Osteocyte (in vitro differentiated cells): ENCODE data around the gene NDRG2. TPM values are rescaled to one million over a fixed set of nuclear protein-coding genes. Genes with fewer than 3 reads are reported as not detected.

Experiments used
- DNase-seq: peaks from one replicate; pipeline ENCODE4 v3.0.0; 2021; ENCODE audit warnings: mixed read lengths; ENCODE audit not compliant: unreplicated experiment; ENCODE audit errors: extremely low spot score
- H3K27ac Mint-ChIP-seq: one replicate; pipeline ENCODE4 v1.8.0; 2021; ENCODE audit warnings: mild to moderate bottlenecking, mixed read lengths; ENCODE audit not compliant: unreplicated experiment
- H3K27me3 Mint-ChIP-seq: one replicate; pipeline ENCODE4 v1.8.0; 2021; ENCODE audit warnings: mixed read lengths; ENCODE audit not compliant: unreplicated experiment
- H3K36me3 Mint-ChIP-seq: one replicate; pipeline ENCODE4 v1.8.0; 2021; ENCODE audit warnings: mixed read lengths; ENCODE audit not compliant: unreplicated experiment
- H3K4me1 Mint-ChIP-seq: one replicate; pipeline ENCODE4 v1.8.0; 2021; ENCODE audit warnings: mixed read lengths; ENCODE audit not compliant: unreplicated experiment
- H3K4me3 Mint-ChIP-seq: one replicate; pipeline ENCODE4 v1.8.0; 2021; ENCODE audit warnings: mild to moderate bottlenecking, moderate library complexity, mixed read lengths; ENCODE audit not compliant: unreplicated experiment
- H3K9me3 Mint-ChIP-seq: one replicate; pipeline ENCODE4 v1.8.0; 2021; ENCODE audit warnings: mixed read lengths; ENCODE audit not compliant: unreplicated experiment
- total RNA-seq: library from RNA; stranded (reverse); gene quantifications from 2 replicates; pipeline ENCODE4 v1.2.1, GENCODE V29; 2021
- TF ChIP-seq, protein P1 (sequence below): fragments of 200-600 bp; sonication (generic); IDR thresholded peaks from 2 replicates; pipeline ENCODE4 v1.5.0; 2021; ENCODE audit warnings: antibody characterized with exemption, mild to moderate bottlenecking, moderate library complexity

Gene NDRG2
- total RNA-seq, 1 donor from 2014 or later = 8.6 TPM

DNA sequence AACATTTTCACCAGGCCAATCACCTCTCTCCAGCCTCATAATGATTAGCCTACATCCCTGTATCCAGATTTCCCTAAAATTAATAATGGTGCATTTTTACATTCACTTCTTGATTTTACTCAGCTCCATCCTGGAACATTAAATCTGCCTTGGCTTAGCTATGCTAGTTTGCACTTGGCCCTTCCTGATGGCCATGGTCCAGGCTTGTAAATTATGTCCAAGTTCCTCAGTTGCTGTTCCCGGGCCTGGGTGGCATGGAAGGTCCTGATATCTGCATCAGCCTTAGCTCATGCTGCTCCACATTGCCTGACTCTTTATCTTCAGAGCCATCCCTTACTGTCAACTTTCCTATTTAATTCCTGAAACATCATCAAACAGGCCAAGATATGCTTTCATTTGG lies 46.2 kb downstream of the NDRG2 start:
- peaks cover 2% of the 10 kb centered on the region for H3K27me3 Mint-ChIP-seq
- no peak overlapping the region for H3K4me3 Mint-ChIP-seq
- TF ChIP-seq, protein P1, sequence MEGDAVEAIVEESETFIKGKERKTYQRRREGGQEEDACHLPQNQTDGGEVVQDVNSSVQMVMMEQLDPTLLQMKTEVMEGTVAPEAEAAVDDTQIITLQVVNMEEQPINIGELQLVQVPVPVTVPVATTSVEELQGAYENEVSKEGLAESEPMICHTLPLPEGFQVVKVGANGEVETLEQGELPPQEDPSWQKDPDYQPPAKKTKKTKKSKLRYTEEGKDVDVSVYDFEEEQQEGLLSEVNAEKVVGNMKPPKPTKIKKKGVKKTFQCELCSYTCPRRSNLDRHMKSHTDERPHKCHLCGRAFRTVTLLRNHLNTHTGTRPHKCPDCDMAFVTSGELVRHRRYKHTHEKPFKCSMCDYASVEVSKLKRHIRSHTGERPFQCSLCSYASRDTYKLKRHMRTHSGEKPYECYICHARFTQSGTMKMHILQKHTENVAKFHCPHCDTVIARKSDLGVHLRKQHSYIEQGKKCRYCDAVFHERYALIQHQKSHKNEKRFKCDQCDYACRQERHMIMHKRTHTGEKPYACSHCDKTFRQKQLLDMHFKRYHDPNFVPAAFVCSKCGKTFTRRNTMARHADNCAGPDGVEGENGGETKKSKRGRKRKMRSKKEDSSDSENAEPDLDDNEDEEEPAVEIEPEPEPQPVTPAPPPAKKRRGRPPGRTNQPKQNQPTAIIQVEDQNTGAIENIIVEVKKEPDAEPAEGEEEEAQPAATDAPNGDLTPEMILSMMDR = no peak
- H3K36me3 Mint-ChIP-seq = no peaks in the 10 kb centered on the region
- H3K4me1 Mint-ChIP-seq = peaks cover 25% of the 10 kb centered on the region
- DNase-seq = no peak
- H3K27ac Mint-ChIP-seq = no peak overlapping the region
- no peaks in the 10 kb centered on the region for H3K9me3 Mint-ChIP-seq

DNA sequence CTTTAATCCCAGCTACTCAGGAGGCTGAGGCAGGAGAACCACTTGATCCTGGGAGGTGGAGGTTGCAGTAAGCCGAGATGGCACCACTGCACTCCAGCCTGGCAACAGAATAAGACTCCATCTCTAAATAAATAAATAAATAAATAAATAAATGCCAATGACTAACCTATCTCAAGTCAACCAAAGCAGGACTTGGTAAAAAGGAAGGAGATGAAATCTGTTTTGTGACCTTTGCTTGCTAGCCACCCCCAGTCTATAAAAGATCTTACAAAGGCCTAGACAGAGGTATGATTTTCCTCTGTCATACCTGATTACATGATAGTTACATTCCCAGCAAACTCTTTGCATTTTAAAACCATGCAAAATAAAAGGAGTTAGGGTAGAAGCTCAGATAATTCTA lies 48.6 kb downstream of the NDRG2 start:
- Mint-ChIP-seq H3K4me3 (no peak overlapping the region), H3K9me3 (no peaks in the 10 kb centered on the region), H3K27ac (no peak overlapping the region), H3K4me1 (peaks cover 32% of the 10 kb centered on the region), H3K36me3 (no peaks in the 10 kb centered on the region), H3K27me3 (no peaks in the 10 kb centered on the region)
- no peak for DNase-seq
- TF ChIP-seq, protein P1 = no peak

DNA sequence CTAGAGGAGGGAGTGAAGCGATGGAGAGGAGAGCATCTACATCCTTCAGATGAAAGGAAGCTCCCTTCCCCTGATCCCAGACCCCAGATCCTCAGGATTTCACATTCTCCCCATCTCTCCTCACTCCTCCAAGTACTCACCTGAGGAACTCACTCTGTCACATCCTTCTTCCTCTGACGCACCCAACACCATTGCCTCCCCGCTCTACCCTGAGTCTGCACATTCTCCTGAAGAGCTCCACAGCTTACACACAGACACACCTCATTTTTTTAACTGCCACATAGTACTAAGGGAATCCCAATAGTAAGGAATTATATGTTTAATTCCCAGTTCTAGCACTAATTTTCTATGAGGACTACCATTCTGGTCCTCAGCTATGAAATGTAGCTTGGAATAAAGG lies 51.4 kb downstream of the NDRG2 start:
- no peak for DNase-seq
- no peaks in the 10 kb centered on the region for H3K9me3 Mint-ChIP-seq
- TF ChIP-seq, protein P1 = no peak
- H3K27ac Mint-ChIP-seq = no peak overlapping the region
- H3K4me1 Mint-ChIP-seq = peaks cover 38% of the 10 kb centered on the region
- H3K27me3 Mint-ChIP-seq = no peaks in the 10 kb centered on the region
- no peak overlapping the region for H3K4me3 Mint-ChIP-seq
- H3K36me3 Mint-ChIP-seq = no peaks in the 10 kb centered on the region

DNA sequence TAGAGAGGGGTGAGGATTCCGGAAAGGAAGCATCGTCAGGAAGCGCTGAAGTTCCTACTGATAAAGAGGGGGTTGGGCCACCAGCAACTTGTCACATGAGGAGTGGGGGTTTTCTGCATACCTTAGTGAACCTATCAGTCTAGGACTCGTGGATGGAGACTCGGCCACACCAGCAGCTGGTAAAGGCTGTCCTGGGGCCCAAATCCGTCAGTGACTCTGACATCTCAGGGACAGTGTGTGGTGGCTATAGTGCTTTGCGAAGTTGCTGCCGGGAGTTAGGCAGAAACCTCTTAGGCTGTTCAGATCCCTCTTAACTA lies 53.2 kb downstream of the NDRG2 start:
- Mint-ChIP-seq H3K36me3 (no peaks in the 10 kb centered on the region), H3K27ac (peak overlapping the region; percentile 75), H3K4me1 (peaks cover 37% of the 10 kb centered on the region), H3K4me3 (peak overlapping the region; percentile 89), H3K27me3 (peaks cover 17% of the 10 kb centered on the region), H3K9me3 (no peaks in the 10 kb centered on the region)
- TF ChIP-seq, protein P1 = no peak
- no peak for DNase-seq

DNA sequence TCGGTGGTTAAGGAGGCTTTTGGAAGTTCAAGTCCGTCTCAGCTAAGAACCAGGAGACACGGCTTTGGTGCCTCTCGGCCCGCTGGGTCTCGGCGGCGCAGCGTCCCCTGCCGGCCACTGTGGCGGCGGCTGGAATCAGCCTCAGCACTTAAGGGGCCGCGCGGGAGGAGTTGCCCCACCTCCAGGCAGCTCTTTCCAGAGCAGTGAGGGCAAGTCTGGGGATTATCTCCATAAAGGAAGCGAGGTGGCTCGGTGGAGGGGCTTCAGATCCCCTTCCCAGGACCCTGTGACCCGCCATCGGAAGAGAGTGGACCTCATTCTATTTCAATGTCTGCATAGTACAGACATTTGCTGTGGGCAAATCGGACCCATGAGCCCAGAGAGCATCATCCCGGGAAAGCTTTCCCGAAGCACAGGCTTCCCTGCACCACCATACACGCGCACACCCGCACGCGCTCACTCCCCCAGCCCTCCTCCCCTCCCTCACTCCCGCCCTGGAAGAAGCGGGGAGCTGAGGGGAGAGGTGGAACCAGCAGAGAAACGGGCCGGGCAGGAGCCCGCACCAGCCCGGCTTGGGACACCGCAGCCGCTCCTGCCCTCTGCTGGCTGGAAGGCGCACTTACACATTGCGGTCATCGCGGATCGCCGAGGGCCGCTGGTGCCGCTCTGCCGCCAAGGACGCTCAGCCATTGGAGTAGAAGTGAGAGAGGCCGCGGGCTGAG lies 53.7 kb downstream of the NDRG2 start:
- TF ChIP-seq, protein P1 = peak; percentile 75
- DNase-seq = peak; percentile 95

More for the DNA sequence above, 53.7 kb downstream of the NDRG2 start:
- H3K27me3 Mint-ChIP-seq = peaks cover 17% of the 10 kb centered on the region
- H3K27ac Mint-ChIP-seq = peak overlapping the region; percentile 86
- peak overlapping the region; percentile 89 for H3K4me3 Mint-ChIP-seq
- no peaks in the 10 kb centered on the region for H3K9me3 Mint-ChIP-seq
- peaks cover 34% of the 10 kb centered on the region for H3K4me1 Mint-ChIP-seq
- H3K36me3 Mint-ChIP-seq = no peaks in the 10 kb centered on the region
